AG04449 (cell line): ENCODE measurements around the gene IPCEF1.

Source experiments
- CTCF ChIA-PET: fragments of 350-600 bp; formaldehyde crosslinking; extraction: SDS; loops from one replicate; lab custom pipeline; 2021; ENCODE audit warnings: antibody characterized with exemption; lab: Yijun Ruan, JAX
- POLR2A ChIA-PET: fragments of 400-600, 350-600 bp; formaldehyde crosslinking; extraction: SDS; loops from one replicate; lab custom pipeline; 2020; ENCODE audit warnings: antibody characterized with exemption, inconsistent platforms; lab: Yijun Ruan, JAX
- DNase-seq: peaks from one replicate; pipeline ENCODE4 v3.0.0-alpha.2; 2010; ENCODE audit warnings: low read depth, low spot score
- H3K4me3 ChIP-seq: 2 replicates; pipeline ENCODE4 v1.5.1; 2011; ENCODE audit warnings: low read depth, mild to moderate bottlenecking, control low read depth, low read length
- TF ChIP-seq, protein P1 (sequence below): IDR thresholded peaks from one replicate; pipeline ENCODE4 v1.5.1; 2011; ENCODE audit warnings: mild to moderate bottlenecking, moderate library complexity, low read length, control low read depth, inconsistent platforms; ENCODE audit not compliant: insufficient read depth; ENCODE audit errors: missing control alignments

IPCEF1 gene

DNA sequence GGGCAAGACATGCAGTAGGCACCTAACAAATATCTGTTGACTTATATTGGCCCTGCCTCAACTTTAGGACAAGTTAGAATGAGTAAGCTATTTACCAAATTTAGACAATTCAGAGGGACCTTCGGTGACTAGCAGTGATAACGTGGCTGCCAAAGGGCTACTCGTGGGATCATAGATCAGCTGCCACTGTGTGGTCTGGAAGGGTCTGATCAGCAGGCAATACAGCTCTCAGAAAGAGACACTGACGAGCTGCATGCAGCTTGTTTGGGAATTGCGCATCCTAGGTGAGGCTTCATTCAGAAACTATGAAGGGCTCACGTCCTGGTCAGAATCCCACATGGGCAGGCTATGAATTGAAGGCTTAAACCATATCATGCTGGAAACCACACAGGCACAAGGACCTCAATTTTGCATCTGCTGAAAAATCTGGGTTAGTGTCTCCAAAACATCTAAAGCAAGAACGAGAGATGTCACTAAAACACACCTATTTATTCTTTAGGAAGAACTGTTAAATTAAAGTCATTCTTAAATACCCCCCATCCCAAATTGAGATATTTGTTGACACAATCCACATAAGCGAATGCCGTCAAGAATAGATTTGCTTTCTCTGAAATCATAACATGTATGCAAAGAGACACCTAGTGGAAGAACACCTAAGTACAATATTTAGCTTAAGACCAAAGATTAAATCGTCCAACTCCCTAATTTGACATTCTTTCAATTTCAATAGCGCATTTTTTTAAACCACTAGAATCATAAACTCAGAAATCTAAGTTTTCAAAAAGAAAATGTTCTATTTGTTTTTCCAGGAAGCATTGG, 79.6 kb downstream of the IPCEF1 start:
- POLR2A ChIA-PET = no interaction called here

DNA sequence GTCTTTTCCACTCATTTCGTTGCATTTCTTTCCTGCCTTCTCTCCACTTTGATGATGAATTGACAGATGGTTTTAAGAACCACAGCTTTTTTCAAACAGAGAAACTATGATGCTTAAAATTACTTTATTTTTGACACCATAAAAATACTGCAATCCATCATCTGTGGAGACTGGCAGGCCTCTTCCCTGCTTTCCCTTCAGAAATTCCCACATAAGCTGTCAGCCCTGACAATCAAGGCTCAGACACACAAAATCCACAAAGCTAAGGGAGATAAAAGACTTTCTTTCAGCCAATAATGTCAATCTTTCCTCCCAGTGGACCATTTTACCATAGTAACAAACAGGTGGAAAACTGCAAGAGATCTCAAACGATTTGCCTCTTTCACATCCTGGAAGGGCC, 82.4 kb downstream of the IPCEF1 start:
- ChIA-PET CTCF (no interaction called here), POLR2A (no interaction called here)

More for the DNA sequence above, 79.6 kb downstream of the IPCEF1 start:
- TF ChIP-seq, protein P1, sequence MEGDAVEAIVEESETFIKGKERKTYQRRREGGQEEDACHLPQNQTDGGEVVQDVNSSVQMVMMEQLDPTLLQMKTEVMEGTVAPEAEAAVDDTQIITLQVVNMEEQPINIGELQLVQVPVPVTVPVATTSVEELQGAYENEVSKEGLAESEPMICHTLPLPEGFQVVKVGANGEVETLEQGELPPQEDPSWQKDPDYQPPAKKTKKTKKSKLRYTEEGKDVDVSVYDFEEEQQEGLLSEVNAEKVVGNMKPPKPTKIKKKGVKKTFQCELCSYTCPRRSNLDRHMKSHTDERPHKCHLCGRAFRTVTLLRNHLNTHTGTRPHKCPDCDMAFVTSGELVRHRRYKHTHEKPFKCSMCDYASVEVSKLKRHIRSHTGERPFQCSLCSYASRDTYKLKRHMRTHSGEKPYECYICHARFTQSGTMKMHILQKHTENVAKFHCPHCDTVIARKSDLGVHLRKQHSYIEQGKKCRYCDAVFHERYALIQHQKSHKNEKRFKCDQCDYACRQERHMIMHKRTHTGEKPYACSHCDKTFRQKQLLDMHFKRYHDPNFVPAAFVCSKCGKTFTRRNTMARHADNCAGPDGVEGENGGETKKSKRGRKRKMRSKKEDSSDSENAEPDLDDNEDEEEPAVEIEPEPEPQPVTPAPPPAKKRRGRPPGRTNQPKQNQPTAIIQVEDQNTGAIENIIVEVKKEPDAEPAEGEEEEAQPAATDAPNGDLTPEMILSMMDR = peak; percentile 21
- CTCF ChIA-PET = interaction anchor here (0.8 to 2.8 kb wide), 15 partner anchors 9 to 202 kb away, joined by 3 to 14 read pairs (median 4); no protein-coding TSS in a partner anchor
- DNase-seq = no peak
- no peak overlapping the region for H3K4me3 ChIP-seq

DNA sequence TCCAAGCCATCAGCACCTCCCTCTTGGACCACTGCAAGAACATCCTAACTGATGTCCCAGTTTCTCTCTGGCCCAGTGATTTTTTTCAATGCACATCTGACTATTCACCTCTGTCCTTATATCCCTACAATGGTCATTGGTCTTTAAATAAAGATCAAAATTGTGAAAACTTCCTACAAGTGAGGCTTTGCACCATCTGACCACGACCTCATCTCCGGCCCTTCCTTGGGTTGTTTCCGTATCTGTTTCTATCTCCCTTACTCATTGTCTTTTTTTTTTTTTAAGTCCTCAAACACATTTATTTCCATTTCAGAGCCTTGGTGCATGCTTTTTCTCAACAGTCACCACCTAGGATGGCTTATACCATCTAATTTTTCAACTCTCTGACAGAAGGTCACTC, 88.1 kb downstream of the IPCEF1 start:
- no peak for DNase-seq
- POLR2A ChIA-PET = no interaction called here
- no peak overlapping the region for H3K4me3 ChIP-seq
- CTCF ChIA-PET = no interaction called here
- TF ChIP-seq, protein P1 = no peak

More for the DNA sequence above, 82.4 kb downstream of the IPCEF1 start:
- TF ChIP-seq, protein P1 = no peak
- no peak for DNase-seq
- H3K4me3 ChIP-seq = no peak overlapping the region

DNA sequence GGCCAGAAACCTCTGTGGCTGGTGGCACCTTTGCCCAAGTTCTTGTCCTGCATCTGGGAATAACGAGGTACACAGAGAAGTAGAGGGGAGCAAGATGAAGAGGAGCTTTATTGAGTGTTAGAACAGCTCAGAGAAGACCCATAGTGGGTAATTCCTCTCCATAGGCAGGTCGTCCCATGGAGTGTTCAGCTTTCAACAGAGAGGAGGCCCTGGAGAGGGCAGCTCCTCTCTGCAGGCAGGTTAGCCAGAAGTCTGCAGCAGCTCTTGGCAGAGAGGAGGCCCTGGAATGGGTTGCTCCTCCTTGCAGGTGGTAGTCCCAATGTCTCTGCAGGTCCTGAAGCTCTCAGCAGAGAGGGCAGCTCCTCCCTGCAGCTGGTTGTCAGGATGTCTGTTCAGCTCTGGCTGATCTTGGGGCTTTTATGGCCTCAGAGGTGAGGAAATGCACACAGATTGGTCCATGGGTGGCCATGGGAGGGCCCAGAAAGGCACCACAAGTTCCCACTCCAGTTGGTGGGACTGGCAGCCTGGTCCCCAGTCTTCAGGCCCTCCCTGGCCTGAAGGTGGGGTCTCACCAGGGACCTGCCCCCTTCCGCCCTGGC, 89.0 kb downstream of the IPCEF1 start:
- CTCF ChIA-PET = interaction anchor here (1.2 to 1.3 kb wide), 2 partner anchors 9 to 408 kb away, joined by 3 to 8 read pairs; no protein-coding TSS in a partner anchor

DNA sequence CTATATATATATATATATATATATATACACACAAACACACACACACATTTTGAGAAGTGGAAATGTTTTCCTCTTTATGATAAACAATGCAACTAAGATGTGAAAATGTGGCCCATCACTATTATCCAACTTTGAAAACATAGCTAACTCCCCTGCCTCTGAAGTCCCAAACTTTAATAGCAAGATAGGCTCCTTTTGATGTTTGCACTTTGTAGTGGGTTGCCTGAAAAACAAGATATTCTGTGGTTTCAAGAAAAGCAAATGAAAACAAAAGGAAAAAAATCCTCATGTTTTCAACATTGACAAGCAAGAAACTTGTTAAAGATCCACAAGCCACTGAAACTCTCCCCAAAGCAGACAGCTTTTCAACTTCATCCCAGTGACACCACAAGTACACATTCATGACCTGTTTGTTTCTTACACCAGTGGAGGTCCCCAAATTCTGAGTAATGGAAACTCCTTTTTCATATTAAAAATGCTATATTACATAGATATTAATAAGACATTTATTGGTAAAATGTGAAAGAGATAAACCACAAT, 90.0 kb downstream of the IPCEF1 start:
- ChIA-PET POLR2A (no interaction called here), CTCF (interaction anchor here (1.3 kb wide), 2 partner anchors 104 to 409 kb away, joined by 3 read pairs; no protein-coding TSS in a partner anchor)
- no peak overlapping the region for H3K4me3 ChIP-seq
- DNase-seq = no peak
- TF ChIP-seq, protein P1 = no peak

More for the DNA sequence above, 89.0 kb downstream of the IPCEF1 start:
- H3K4me3 ChIP-seq = no peak overlapping the region
- no peak for DNase-seq
- POLR2A ChIA-PET = no interaction called here
- TF ChIP-seq, protein P1 = no peak
